ENCODE results near the gene PNP.

PNP gene

DNA sequence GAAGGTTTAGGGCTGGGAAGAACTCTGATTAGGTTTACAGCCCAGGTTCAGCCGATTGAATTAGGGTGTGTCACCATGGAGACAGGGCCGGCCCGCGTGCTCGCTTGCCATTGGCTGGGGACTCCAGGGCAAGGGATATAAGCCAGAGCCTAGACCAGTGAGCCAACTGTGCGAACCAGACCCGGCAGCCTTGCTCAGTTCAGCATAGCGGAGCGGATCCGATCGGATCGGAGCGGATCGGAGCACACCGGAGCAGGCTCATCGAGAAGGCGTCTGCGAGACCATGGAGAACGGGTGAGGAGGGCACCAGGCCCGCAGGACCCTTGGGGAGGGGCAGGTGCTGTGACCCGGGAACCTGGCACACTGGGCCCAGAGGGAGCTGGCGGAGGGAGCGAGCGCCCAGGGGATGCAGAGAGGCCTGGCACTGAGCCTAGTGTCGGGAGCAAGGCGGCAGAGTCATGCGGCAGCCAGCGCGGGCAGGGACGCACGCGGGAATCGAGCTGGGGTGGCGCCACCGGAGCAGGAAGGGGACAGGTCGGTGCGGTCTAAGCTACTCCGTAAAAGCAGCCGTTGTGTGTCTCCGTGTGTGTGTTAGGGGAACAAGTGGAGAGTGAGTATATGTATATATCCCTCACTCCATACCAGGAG lies at the start of gene PNP:
Gene PNP, plus strand, starts transcription at position 165 of the 648 bp plus-strand sequence. Its CDS starts 119 bp downstream, at position 284.
- TF ChIP-seq POLR2A (IDR thresholded peaks at IDR 0.05; ENCODE audit: low read depth, low read length) = peak; percentile 80
- FAIRE-seq = no peak
- DNase-seq (ENCODE audit: insufficient read length, low spot score) = peak; percentile 42

DNA sequence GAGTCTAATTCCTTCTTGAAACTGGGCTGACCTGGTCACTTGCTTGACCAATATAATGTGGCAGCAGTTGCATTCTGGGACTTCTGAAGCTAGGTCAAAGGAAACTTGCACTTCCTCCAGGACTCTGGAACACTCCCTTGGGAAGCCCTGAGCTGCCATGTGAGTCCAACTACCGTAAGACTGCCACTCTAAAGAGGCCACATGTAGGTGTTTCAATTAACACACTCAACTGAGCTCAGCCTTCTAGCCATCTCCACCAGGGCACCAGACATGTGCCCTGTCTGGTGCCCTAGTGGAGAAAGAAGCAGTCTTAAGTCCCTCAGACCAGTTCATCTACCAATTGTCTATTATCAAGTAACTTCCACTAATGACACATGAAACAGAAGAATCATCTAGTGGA lies 49.8 kb upstream of the PNP start:
- DNase-seq (ENCODE audit: insufficient read length, low spot score) = no peak
- no peak for TF ChIP-seq POLR2A (IDR thresholded peaks at IDR 0.05; ENCODE audit: low read depth, low read length)
- no peak for FAIRE-seq

DNA sequence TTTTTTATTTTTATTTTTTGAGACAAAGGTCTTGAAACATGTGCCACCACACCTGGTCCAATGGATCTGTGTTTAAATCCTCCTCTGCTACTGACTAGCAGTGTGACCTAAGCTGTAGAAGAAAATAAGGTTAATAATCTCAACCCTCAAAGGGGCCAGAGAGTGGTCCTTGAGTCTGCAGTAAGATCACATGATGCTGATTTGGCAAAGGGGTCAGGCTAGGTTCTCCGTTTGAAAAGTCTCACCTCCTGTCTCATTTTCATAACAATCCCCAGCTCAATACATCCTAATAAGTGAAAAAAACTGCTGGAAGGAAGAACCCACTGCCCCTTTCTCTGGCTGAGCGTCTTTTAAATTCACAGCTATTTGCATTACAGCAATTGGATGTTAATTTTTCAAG lies 47.9 kb upstream of the PNP start:
- no peak for TF ChIP-seq POLR2A (IDR thresholded peaks at IDR 0.05; ENCODE audit: low read depth, low read length)
- no peak for FAIRE-seq
- no peak for DNase-seq (ENCODE audit: insufficient read length, low spot score)

DNA sequence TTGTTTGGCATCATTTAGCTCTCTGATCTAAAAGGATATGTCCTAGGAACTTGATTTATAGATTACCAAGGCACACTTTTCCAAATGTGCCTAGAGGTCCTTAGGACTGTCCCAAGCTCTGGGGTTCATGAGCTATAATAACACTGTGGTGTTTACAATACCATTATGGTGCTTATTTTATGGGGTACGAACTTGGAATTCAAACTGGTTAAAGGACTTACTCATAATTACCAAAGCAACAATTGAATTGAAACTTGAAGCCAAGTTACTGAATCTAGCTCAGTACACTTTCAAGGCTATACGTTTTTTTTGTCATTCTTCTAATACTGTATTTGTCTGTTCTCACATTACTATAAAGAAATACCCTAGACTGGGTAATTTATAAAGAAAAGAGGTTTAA lies 46.3 kb upstream of the PNP start:
- no peak for DNase-seq (ENCODE audit: insufficient read length, low spot score)
- FAIRE-seq = no peak
- no peak for TF ChIP-seq POLR2A (IDR thresholded peaks at IDR 0.05; ENCODE audit: low read depth, low read length)

DNA sequence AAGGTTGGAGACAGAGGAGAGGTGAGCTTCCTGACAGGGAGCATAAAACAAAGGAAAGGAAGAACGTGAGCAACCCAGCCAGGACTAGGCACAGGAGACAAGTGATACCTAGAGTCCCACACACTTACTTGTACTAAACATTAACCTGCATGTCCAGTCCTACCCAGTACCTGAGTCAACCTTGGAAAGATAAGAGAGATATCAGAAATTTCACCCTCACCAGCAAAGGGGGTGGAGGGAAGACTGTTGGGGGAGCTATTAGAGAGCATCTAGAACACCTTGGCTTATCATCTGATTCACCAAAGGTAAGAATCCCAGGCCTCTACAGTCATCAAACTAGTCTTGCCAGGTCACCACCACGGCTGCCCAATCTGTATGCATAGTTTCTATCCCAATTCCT lies 44.4 kb upstream of the PNP start:
- DNase-seq (ENCODE audit: insufficient read length, low spot score) = no peak
- no peak for TF ChIP-seq POLR2A (IDR thresholded peaks at IDR 0.05; ENCODE audit: low read depth, low read length)
- no peak for FAIRE-seq

DNA sequence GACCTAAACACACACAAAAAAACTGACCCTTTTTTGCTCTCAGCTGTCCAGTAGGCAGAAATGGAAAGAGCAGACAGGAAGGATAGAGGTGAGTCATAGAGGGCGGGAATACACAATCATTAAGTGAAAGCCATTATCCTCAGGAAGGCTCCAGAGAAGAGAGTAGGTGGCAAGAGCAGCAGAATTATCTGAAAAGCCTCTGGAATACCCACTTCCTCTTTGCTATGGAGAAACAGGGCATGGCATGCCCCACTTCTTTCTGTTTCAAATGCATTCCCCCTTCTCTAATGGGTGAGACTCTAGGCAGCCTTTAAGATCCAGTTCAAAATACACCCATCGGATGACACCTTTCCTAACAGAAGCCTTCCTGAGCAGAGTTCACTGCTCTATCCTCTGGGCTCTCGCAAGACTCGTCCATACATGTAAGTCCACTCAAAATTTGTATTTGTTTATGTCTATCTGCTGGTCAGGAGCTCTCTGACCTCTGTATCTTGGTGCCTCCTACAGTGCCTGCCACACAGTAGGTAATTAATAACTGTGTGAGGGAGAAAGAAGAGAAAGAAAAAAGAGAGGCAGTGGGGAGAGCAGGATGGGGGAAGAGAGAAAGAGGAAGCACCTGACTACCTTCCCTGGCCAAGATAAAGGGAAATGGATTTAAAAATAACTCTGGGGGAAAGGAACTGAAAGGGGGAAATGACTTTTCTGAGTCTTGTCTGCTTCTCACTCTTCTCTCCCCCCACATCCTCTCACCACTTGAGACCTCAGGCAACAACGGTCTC lies 41.8 kb upstream of the PNP start:
- DNase-seq (ENCODE audit: insufficient read length, low spot score) = peak; percentile 12
- TF ChIP-seq POLR2A (IDR thresholded peaks at IDR 0.05; ENCODE audit: low read depth, low read length) = no peak
- FAIRE-seq = no peak

DNA sequence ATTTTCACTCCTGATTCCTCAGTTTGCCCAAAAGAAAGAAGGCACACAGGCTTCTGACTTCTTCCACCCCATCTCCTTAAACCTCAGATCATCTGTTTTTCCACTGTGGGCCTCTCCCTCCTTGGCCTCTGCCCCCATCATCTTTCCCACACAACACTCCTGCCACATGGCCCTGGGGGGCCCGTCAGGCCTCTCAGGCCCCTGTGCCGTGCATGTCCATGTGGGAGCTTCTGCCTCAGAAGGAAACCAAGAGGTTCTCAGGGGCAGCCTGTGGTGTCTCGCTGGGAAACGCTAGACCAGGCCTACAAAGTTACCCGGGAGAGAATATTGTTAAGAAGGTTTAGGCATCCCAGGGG lies 41.2 kb upstream of the PNP start:
- no peak for TF ChIP-seq POLR2A (IDR thresholded peaks at IDR 0.05; ENCODE audit: low read depth, low read length)
- no peak for DNase-seq (ENCODE audit: insufficient read length, low spot score)
- no peak for FAIRE-seq

DNA sequence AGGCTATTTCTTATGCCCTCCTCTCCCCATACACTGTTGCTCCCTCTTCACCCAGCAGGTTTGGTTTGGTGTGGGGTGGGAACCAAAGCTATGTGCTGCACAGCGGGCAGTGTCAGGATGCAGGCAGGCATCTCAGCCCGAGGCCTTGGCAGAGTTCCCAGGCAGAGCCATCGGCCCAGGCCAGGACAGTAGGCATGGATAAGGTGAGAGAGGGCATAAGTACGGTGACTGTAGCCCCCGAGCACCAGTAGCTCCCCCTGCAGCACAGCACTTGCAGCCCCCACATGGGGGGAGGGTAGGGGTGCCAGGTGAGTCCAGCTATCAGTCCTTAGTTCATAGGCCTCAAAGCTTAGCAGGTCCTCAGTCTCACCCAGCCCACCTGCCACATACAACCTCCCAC lies 40.4 kb upstream of the PNP start:
- no peak for TF ChIP-seq POLR2A (IDR thresholded peaks at IDR 0.05; ENCODE audit: low read depth, low read length)
- DNase-seq (ENCODE audit: insufficient read length, low spot score) (no peak), FAIRE-seq (no peak)

DNA sequence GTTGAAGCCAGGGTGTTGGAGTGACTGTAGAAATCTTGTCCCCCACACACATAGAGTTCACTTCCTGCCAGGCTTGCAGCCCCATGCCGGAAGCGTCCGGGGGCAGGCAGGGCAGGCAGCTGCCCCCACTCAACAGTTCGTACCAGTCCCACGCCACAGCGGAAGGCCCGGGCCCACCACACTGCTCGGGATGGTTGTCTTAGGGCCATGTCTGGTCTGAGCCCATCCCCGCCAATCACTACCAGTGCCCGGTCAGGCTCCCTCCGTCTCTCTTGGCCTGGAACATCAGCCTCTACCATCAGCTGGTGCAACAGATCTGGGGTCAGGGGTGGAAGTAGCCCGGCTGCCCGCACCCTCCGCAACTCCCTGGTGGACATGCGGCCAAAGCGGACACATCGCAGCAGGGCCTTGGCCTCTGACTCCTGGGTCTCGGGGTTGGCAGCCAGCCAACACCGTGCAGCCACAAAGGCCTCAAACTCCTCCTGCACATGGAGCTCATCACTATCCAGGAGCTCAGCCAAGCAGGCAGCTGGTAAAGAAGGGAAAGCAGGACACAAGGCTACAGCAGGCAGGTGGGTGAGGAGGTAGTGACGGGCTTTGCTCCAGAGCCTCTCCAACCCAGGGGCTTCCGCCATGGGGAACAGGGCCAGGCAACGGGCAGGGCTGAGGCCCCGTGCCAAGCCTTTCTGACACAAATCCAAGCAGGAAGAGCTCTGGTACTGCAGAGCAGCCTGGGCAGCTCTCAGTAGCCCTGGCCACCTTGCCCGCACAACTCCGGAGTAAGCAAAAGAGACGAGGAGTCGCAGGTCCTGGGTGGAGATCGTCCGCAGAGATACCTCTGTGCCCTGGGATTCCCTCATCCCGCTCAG lies 39.2 kb upstream of the PNP start:
- TF ChIP-seq POLR2A (IDR thresholded peaks at IDR 0.05; ENCODE audit: low read depth, low read length) = no peak
- FAIRE-seq (no peak), DNase-seq (ENCODE audit: insufficient read length, low spot score) (no peak)

DNA sequence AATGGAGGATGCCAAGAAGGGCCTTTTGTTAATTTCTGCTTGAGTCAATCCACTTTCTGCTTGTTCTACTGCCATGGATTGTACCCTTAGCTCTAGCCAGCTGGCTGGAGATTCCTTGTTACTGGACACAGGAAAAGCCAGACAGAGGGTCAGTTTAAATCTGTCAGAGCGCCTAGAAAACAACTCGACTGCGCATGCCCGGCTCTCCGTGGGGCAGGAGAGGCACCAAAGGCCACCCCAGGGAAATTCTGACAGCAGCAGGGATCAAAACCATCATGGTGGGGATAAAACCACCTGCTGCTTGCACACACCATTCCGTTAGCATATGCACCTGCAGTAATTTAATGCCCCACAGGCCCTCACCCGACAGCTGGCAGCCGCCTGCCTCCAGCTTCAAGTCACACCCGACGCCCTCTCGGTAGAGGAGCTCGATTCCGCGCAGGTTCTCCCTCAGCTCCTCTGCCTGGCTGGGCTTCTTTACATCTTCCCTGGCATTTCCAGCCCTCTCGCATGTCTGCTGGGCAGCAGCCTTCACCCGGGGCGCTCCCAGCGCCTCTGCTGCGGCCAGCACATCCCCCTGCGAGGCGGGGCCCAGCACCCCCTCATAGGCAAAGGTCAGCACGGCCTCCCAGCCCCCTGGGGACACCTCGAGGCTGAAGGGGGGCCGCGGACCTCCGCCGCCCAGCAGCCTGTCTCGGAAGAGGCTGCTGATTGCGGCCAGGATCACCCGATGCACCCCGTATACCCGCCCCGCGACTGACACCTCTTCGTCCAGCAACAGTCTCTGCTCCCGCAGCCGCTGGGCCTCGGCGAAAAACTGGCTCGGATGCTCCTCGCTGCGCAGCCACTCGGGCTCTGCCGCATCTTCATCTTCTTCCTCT lies 34.3 kb upstream of the PNP start:
- no peak for DNase-seq (ENCODE audit: insufficient read length, low spot score)
- FAIRE-seq = no peak
- TF ChIP-seq POLR2A (IDR thresholded peaks at IDR 0.05; ENCODE audit: low read depth, low read length) = no peak

DNA sequence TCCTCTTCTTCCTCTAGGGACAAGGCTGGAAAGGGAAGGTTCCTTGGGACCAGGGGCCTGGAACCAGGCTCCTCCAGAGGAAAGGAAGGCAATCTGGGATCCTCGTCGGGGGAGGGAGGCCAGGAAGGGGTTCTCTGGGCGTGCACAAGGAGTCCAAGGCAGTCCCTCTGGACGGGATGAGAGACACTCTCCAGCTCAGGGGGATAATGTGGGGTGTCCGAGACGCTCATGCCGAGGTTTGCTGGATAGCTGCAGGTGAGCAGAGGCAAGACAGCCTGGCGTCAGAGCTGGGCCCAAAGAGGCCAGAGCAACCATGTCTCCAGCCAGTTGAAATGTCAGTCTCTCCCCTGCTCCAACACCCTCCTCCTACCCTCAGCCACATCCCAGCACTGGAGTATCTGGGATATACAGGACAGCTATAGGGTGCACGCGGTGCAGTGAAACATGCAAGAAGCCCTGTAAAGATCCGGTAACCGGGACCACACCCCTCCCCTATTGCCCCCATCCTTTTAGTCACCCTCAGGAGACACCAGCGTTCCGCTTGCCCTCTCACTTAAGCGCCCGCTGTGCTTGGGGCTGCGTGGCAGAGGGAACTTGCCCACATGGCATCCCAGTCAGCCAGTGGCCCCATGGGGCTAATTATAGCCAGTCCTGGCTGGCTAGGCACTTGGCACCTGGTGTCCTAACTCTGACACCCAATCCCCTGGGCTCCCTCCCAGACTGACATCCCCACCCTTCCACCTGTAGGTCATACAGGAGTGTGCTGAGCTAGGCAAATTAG lies 33.4 kb upstream of the PNP start, which contains the start of gene KLHL33:
Gene KLHL33, minus strand, starts transcription at position 585 of the 781 bp plus-strand sequence. Its CDS starts 355 bp downstream, at position 230.
- TF ChIP-seq POLR2A (IDR thresholded peaks at IDR 0.05; ENCODE audit: low read depth, low read length) = no peak
- DNase-seq (ENCODE audit: insufficient read length, low spot score) (no peak), FAIRE-seq (no peak)

DNA sequence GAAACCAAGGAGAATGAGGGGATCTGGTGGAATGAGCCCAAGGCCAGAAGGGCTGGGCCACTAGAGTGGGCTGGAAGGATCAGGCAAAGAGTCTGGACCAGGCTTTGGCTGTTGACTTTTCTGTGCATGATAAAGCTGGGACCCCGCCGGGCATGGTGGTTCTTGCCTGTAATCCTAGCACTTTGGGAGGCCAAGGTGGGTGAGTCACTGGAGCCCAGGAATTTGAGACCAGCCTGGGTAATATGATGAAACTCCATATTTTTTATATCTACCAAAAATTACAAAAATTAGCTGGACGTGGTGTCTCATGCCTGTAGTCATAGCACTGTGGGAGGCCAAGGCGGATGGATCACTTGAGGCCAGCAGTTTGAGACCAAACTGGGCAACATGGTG lies 32.8 kb upstream of the PNP start:
- TF ChIP-seq POLR2A (IDR thresholded peaks at IDR 0.05; ENCODE audit: low read depth, low read length) = no peak
- DNase-seq (ENCODE audit: insufficient read length, low spot score) (no peak), FAIRE-seq (no peak)

DNA sequence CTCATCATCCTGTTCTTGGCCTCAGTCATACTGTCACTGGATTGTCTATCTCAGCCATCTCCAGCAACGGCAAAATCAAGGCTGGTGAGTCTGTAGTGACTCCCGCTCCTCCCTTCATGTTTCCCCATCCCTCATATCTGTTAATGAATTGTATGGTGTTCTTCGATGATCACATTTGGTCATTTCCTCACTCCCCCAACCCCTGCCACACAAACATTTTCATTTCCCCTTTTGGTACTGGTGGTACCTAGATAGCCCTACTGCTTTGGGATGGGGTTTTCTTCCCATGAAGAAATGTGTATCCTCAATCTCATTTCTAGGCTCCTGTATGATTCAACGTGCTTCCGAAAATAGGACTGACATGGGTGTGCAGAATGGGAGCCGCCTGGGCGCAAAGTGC lies 30.5 kb upstream of the PNP start:
- FAIRE-seq (no peak), DNase-seq (ENCODE audit: insufficient read length, low spot score) (no peak)
- no peak for TF ChIP-seq POLR2A (IDR thresholded peaks at IDR 0.05; ENCODE audit: low read depth, low read length)

All from H54 (cell line).